Nephron progenitor cell (in vitro differentiated cells): Measurements from ENCODE around the gene ROR1.

Source experiments
- DNase-seq: peaks from one replicate; pipeline ENCODE4 v3.0.0; 2021
- H3K27ac Mint-ChIP-seq: 2 replicates; pipeline ENCODE4 v1.8.0; 2021; ENCODE audit warnings: mild to moderate bottlenecking, moderate library complexity, mixed read lengths
- H3K27me3 Mint-ChIP-seq: 2 replicates; pipeline ENCODE4 v1.8.0; 2021; ENCODE audit warnings: mild to moderate bottlenecking, low read depth, mixed read lengths; ENCODE audit not compliant: poor library complexity
- H3K36me3 Mint-ChIP-seq: 2 replicates; pipeline ENCODE4 v1.8.0; 2021; ENCODE audit warnings: low read depth, mixed read lengths
- H3K4me1 Mint-ChIP-seq: 2 replicates; pipeline ENCODE4 v1.8.0; 2021; ENCODE audit warnings: mixed read lengths
- H3K4me3 Mint-ChIP-seq: 2 replicates; pipeline ENCODE4 v1.8.0; 2021; ENCODE audit warnings: mild to moderate bottlenecking, moderate library complexity, mixed read lengths
- H3K9me3 Mint-ChIP-seq: 2 replicates; pipeline ENCODE4 v1.8.0; 2021; ENCODE audit warnings: mild to moderate bottlenecking, moderate library complexity, mixed read lengths
- TF ChIP-seq, protein P1 (sequence below): fragments of 200-600 bp; sonication (generic); IDR thresholded peaks from 2 replicates; pipeline ENCODE4 v1.5.0; 2021; ENCODE audit warnings: antibody characterized with exemption

ROR1 gene

DNA sequence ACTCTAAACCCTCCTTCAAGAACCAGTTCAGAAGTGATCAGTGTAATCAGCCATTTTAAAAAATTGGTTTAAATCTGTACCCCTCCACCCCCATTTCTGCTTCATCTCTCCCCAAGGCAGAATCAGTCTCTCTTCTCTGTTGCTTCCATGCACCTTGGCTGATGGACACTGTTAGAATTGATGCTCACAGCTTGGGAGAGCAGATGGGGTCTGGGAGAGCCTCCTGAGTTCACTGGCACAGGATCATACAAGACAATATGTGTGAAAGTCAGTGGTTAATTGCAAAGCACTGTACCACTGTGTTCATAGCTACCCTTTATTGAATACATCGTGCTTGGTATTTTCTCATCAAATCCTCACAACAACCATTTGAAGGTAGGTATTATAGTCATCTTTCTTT lies 140.9 kb downstream of the ROR1 start:
- no peaks in the 10 kb centered on the region for H3K36me3 Mint-ChIP-seq
- no peaks in the 10 kb centered on the region for H3K9me3 Mint-ChIP-seq
- no peak overlapping the region for H3K27ac Mint-ChIP-seq
- peaks cover 61% of the 10 kb centered on the region for H3K4me1 Mint-ChIP-seq
- no peak for DNase-seq
- TF ChIP-seq, protein P1, sequence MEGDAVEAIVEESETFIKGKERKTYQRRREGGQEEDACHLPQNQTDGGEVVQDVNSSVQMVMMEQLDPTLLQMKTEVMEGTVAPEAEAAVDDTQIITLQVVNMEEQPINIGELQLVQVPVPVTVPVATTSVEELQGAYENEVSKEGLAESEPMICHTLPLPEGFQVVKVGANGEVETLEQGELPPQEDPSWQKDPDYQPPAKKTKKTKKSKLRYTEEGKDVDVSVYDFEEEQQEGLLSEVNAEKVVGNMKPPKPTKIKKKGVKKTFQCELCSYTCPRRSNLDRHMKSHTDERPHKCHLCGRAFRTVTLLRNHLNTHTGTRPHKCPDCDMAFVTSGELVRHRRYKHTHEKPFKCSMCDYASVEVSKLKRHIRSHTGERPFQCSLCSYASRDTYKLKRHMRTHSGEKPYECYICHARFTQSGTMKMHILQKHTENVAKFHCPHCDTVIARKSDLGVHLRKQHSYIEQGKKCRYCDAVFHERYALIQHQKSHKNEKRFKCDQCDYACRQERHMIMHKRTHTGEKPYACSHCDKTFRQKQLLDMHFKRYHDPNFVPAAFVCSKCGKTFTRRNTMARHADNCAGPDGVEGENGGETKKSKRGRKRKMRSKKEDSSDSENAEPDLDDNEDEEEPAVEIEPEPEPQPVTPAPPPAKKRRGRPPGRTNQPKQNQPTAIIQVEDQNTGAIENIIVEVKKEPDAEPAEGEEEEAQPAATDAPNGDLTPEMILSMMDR: no peak
- peaks cover 14% of the 10 kb centered on the region for H3K27me3 Mint-ChIP-seq
- H3K4me3 Mint-ChIP-seq: no peak overlapping the region

DNA sequence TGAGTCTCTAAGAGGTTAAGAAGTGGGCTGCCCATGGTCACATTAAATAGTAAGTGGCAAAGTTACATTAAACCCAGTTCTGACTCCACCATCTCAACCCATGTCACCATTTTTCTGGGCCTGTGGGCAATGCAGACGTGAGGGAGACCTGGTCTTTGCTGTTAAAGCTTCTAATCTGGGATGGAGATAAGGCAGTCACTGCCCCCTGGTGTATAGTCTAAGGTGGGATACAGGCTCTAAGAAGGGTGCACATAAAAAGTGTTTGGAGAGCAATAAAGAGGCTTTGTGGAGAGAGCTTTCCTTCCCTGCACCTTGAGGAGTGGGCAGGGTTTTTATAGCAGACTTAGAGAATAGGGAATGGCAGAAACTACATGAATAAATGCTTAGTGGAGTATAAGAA lies 141.3 kb downstream of the ROR1 start:
- Mint-ChIP-seq H3K9me3 (no peaks in the 10 kb centered on the region), H3K4me3 (no peak overlapping the region), H3K27me3 (peaks cover 14% of the 10 kb centered on the region), H3K4me1 (peaks cover 61% of the 10 kb centered on the region), H3K36me3 (no peaks in the 10 kb centered on the region), H3K27ac (no peak overlapping the region)
- TF ChIP-seq, protein P1: peak; percentile 26
- no peak for DNase-seq

DNA sequence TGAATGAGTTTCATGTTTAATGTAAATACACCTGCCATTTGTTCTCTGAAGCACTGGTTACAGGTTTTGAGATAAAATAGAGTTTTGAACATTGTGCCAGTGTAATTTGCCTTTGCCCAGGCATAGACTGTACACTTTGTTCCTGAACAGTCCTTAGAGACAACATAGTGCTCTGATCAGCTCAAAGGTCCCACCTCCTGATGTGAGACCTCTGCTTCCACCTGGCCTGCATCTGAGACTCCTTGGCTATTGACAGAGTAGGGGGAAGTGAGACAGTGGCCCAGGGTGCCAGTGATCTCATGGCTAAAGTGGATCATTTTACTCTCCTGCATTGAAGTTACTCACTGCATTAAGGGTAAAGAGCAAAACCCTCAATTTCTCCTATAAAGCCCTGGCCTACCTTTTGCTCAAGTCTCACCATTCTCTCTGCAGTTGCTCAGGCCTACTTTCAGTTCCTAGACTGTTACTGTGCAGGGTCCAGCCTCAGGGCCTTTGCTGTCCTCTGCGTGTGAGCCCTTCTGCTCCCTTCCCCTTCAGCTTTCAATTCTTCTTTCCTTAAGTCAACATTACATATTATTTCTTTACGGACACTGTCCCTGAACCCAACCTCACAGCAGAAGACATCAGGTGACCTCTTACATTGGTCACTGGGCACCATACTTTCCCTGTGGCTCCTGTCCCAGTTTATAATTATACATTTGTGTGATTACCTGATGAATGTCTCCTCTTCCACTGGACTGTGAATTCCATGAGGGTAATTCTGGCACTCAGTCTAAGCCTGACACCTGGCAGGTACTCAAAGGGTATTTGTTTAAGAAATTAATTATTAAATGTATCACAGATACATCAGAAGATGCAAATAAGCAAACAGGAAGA lies 142.9 kb downstream of the ROR1 start:
- H3K4me1 Mint-ChIP-seq: peaks cover 67% of the 10 kb centered on the region
- H3K9me3 Mint-ChIP-seq: no peaks in the 10 kb centered on the region
- TF ChIP-seq, protein P1: no peak
- no peak overlapping the region for H3K4me3 Mint-ChIP-seq
- no peaks in the 10 kb centered on the region for H3K36me3 Mint-ChIP-seq
- no peak overlapping the region for H3K27ac Mint-ChIP-seq
- no peak for DNase-seq
- peaks cover 11% of the 10 kb centered on the region for H3K27me3 Mint-ChIP-seq

DNA sequence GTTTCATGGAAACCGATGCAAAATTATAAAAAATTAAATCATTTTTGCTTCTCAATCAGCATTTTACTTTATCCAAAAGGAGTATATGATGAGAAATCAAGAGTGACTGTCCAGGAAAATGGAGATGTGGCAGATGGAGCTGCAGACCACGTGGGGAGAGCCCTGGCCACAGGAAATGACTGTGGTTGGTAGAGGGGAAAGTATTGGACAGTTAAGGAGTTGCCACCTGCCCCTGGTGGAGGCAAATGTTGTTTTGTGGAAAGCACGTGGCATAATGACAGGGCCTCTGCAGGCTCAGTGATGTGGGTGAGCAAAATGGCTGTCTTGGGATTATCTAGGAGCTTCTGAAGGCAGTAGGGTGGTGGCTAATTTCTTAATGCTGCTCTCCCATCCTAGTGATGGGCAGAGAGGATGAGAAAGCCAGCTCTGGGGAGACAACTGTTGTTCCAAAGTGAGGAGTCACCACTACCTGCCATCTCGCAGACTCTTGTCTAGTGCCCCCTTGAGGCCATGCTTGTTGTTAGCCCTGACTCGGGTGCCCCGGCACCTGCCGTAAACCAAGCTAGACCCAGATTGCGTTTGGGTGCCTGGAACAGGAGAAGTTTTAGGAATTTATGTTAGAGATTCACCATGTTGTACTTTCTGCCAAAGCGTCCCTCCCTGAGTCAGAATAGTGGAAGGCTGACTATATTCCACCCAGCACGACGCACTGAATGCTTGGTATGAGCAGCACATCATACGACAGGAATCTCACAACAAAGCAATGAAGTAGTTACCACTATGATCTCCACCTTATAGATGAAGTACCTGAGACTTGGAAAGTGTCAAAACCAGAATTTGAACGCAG lies 144.0 kb downstream of the ROR1 start:
- H3K4me1 Mint-ChIP-seq: peaks cover 59% of the 10 kb centered on the region
- H3K4me3 Mint-ChIP-seq: no peak overlapping the region
- no peak for DNase-seq
- no peaks in the 10 kb centered on the region for H3K36me3 Mint-ChIP-seq
- TF ChIP-seq, protein P1: no peak
- no peak overlapping the region for H3K27ac Mint-ChIP-seq
- H3K27me3 Mint-ChIP-seq: peaks cover 7% of the 10 kb centered on the region
- no peaks in the 10 kb centered on the region for H3K9me3 Mint-ChIP-seq

DNA sequence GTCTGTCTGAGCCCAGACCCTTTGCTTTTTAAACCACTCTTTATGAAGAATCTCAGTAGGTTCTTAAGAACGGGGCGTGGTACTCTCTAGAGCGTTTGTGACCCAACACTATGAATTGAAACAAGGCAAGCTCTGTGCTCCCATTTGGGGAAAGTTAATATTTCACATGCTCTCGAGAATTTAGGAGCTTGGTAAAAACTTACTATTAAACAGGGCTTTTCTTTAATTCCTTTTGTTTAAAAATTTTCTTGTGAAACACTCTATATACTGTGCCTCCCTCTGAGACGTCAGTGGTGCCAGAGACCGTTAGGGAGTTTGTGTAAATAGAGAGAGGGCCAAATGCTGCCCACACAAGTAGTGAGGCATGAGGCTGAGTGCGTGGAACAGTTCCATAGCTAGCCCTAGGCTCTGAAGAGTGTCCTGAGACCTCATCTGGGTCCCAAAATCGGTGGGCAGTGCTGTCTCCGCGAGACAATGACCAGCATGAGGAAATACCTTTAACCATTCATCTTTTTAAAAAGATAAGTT lies 144.7 kb downstream of the ROR1 start:
- Mint-ChIP-seq H3K9me3 (no peaks in the 10 kb centered on the region), H3K27me3 (peaks cover 7% of the 10 kb centered on the region), H3K27ac (no peak overlapping the region), H3K4me1 (peaks cover 55% of the 10 kb centered on the region), H3K4me3 (no peak overlapping the region), H3K36me3 (no peaks in the 10 kb centered on the region)
- no peak for DNase-seq
- TF ChIP-seq, protein P1: no peak
